RWPE1 (cell line): ENCODE data around the gene FMR1.

Experiments
- CTCF ChIA-PET: fragments of 350-600 bp; sonication (Branson Sonifier 250); formaldehyde crosslinking; extraction: SDS; loops from one replicate; lab custom pipeline; 2021; lab: Yijun Ruan, JAX
- POLR2A ChIA-PET: fragments of 400-600 bp; formaldehyde crosslinking; extraction: SDS; loops from one replicate; lab custom pipeline; 2020; ENCODE audit warnings: antibody characterized with exemption; ENCODE audit not compliant: low non-redundant PET; lab: Yijun Ruan, JAX
- DNase-seq: peaks from one replicate; pipeline ENCODE4 v3.0.0; 2012; ENCODE audit warnings: low spot score
- H3K27ac ChIP-seq: fragments of 450-650 bp; 2 replicates; pipeline ENCODE4 v1.5.1; 2017
- TF ChIP-seq, protein P1 (sequence below): fragments of 450-650 bp; conservative IDR thresholded peaks from 2 replicates; pipeline ENCODE4 v1.5.1; 2017; ENCODE audit warnings: low read depth, mild to moderate bottlenecking

FMR1 gene

DNA sequence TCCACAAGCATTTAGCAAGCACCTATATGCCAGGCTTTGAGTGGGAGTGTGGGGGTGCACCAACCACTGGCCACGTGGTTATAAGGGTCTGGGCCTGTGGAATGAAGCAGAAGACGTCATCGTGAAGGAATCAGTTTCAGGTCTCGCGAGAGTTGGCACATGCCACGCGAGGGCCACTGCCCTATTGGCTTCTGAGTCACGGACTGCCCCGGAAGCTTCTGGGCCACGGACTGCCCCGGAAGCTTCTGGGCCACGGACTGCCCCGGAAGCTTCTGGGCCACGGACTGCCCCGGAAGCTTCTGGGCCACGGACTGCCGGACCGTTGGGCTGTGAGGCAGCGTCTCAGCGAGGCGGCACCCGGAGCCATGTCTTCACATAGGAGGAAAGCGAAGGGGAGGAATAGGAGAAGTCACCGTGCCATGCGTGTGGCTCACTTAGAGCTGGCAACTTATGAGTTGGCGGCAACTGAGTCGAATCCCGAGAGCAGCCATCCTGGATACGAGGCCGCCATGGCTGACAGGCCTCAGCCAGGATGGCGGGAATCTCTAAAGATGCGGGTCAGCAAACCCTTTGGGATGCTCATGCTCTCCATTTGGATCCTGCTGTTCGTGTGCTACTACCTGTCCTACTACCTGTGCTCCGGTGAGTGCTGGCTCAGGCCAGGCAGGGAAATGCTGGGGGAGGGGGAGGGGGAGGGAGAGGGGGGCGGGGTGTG is 69.5 kb downstream of the FMR1 start, which contains the start of gene FMR1NB:
TSS of gene FMR1NB (plus strand) at position 300 of the 715 bp plus-strand sequence. CDS start at position 366, 66 bp downstream.
- no peak for DNase-seq
- TF ChIP-seq, protein P1, sequence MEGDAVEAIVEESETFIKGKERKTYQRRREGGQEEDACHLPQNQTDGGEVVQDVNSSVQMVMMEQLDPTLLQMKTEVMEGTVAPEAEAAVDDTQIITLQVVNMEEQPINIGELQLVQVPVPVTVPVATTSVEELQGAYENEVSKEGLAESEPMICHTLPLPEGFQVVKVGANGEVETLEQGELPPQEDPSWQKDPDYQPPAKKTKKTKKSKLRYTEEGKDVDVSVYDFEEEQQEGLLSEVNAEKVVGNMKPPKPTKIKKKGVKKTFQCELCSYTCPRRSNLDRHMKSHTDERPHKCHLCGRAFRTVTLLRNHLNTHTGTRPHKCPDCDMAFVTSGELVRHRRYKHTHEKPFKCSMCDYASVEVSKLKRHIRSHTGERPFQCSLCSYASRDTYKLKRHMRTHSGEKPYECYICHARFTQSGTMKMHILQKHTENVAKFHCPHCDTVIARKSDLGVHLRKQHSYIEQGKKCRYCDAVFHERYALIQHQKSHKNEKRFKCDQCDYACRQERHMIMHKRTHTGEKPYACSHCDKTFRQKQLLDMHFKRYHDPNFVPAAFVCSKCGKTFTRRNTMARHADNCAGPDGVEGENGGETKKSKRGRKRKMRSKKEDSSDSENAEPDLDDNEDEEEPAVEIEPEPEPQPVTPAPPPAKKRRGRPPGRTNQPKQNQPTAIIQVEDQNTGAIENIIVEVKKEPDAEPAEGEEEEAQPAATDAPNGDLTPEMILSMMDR: no peak
- ChIA-PET CTCF (interaction anchor here (0.7 kb wide), 1 partner anchor 1135 kb away, joined by 3 read pairs; no protein-coding TSS in a partner anchor), POLR2A (no interaction called here)
- no peak within 1 kb of the TSS for H3K27ac ChIP-seq
